ENCODE data around the gene KLHL6. TPM values are rescaled to one million over a fixed set of nuclear protein-coding genes. Genes with fewer than 3 reads are reported as not detected.

KLHL6 gene
- total RNA-seq, 1 experiment from 2014 or later: not detected

- no peaks in the 10 kb centered on the region for H3K9me3 ChIP-seq (ENCODE audit: low read depth, low read length, poor library complexity, severe bottlenecking)
- BruUV-seq (replicated peaks): no TSS peak
- intact Hi-C loops (cut with micrococcal nuclease; ENCODE audit: unreplicated experiment): no loop called here
- no peaks in the 10 kb centered on the region for H3K27me3 ChIP-seq (replicated peaks; ENCODE audit: insufficient read depth, low read depth, low read length, poor library complexity)
- H3K27ac ChIP-seq (ENCODE audit: low read depth, low read length, poor library complexity, severe bottlenecking): no peak overlapping the region
- H3K4me3 ChIP-seq (ENCODE audit: low read depth, low read length, poor library complexity, severe bottlenecking): no peak overlapping the region
- CTCF ChIA-PET: no interaction called here
- POLR2A ChIA-PET (ENCODE audit: low non-redundant PET): no interaction called here
- H3K36me3 ChIP-seq (ENCODE audit: insufficient read depth, low read length, poor library complexity, severe bottlenecking): no peaks in the 10 kb centered on the region
- no peak for TF ChIP-seq CTCF (conservative IDR thresholded peaks at IDR 0.05; ENCODE audit: low read depth, low read length)
- no peak for TF ChIP-seq EZH2 (IDR thresholded peaks at IDR 0.05; ENCODE audit: borderline replicate concordance, low read depth, low read length, poor library complexity, severe bottlenecking)
- no peaks in the 10 kb centered on the region for H3K4me1 ChIP-seq (ENCODE audit: insufficient read depth, low read length, poor library complexity, severe bottlenecking)
- no peak for DNase-seq (ENCODE audit: low spot score)
Observed at GRCh38 chr3:183489455-183490210, 65.9 kb downstream of the KLHL6 start.

GRCh38 chr3:183488343-183488742 lies 67.2 kb downstream of the KLHL6 start:
- H3K4me3 ChIP-seq (ENCODE audit: low read depth, low read length, poor library complexity, severe bottlenecking): no peak overlapping the region
- intact Hi-C loops (cut with micrococcal nuclease; ENCODE audit: unreplicated experiment): no loop called here
- H3K9me3 ChIP-seq (ENCODE audit: low read depth, low read length, poor library complexity, severe bottlenecking): no peaks in the 10 kb centered on the region
- no TSS peak for BruUV-seq (replicated peaks)
- no peaks in the 10 kb centered on the region for H3K27me3 ChIP-seq (replicated peaks; ENCODE audit: insufficient read depth, low read depth, low read length, poor library complexity)
- H3K27ac ChIP-seq (ENCODE audit: low read depth, low read length, poor library complexity, severe bottlenecking): no peak overlapping the region
- TF ChIP-seq EZH2 (IDR thresholded peaks at IDR 0.05; ENCODE audit: borderline replicate concordance, low read depth, low read length, poor library complexity, severe bottlenecking): no peak
- TF ChIP-seq CTCF (conservative IDR thresholded peaks at IDR 0.05; ENCODE audit: low read depth, low read length): no peak
- H3K36me3 ChIP-seq (ENCODE audit: insufficient read depth, low read length, poor library complexity, severe bottlenecking): no peaks in the 10 kb centered on the region
- ChIA-PET CTCF (interaction anchor here (1.0 kb wide), 1 partner anchor 8 kb away, joined by 3 read pairs; no protein-coding TSS in a partner anchor), POLR2A (ENCODE audit: low non-redundant PET) (no interaction called here)
- no peak for DNase-seq (ENCODE audit: low spot score)
- H3K4me1 ChIP-seq (ENCODE audit: insufficient read depth, low read length, poor library complexity, severe bottlenecking): no peaks in the 10 kb centered on the region

GRCh38 chr3:183487896-183488295 lies 67.6 kb downstream of the KLHL6 start:
- no TSS peak for BruUV-seq (replicated peaks)
- intact Hi-C loops (cut with micrococcal nuclease; ENCODE audit: unreplicated experiment): no loop called here
- no peaks in the 10 kb centered on the region for H3K36me3 ChIP-seq (ENCODE audit: insufficient read depth, low read length, poor library complexity, severe bottlenecking)
- ChIA-PET CTCF (interaction anchor here (1.0 kb wide), 1 partner anchor 8 kb away, joined by 3 read pairs; no protein-coding TSS in a partner anchor), POLR2A (ENCODE audit: low non-redundant PET) (no interaction called here)
- no peaks in the 10 kb centered on the region for H3K4me1 ChIP-seq (ENCODE audit: insufficient read depth, low read length, poor library complexity, severe bottlenecking)
- no peak for DNase-seq (ENCODE audit: low spot score)
- no peaks in the 10 kb centered on the region for H3K9me3 ChIP-seq (ENCODE audit: low read depth, low read length, poor library complexity, severe bottlenecking)
- no peaks in the 10 kb centered on the region for H3K27me3 ChIP-seq (replicated peaks; ENCODE audit: insufficient read depth, low read depth, low read length, poor library complexity)
- H3K27ac ChIP-seq (ENCODE audit: low read depth, low read length, poor library complexity, severe bottlenecking): no peak overlapping the region
- TF ChIP-seq CTCF (conservative IDR thresholded peaks at IDR 0.05; ENCODE audit: low read depth, low read length): no peak
- no peak for TF ChIP-seq EZH2 (IDR thresholded peaks at IDR 0.05; ENCODE audit: borderline replicate concordance, low read depth, low read length, poor library complexity, severe bottlenecking)
- no peak overlapping the region for H3K4me3 ChIP-seq (ENCODE audit: low read depth, low read length, poor library complexity, severe bottlenecking)

Measured in A673 (cell line).